GM21423 (cell line): ENCODE results near the gene HEPHL1.

Experiments
- ATAC-seq: cut with Tn5 transposase; IDR thresholded peaks from one replicate; pipeline ENCODE4 v1.9.1; 2021; ENCODE audit warnings: mild to moderate bottlenecking, moderate library complexity; ENCODE audit not compliant: unreplicated experiment

The HEPHL1 gene

DNA sequence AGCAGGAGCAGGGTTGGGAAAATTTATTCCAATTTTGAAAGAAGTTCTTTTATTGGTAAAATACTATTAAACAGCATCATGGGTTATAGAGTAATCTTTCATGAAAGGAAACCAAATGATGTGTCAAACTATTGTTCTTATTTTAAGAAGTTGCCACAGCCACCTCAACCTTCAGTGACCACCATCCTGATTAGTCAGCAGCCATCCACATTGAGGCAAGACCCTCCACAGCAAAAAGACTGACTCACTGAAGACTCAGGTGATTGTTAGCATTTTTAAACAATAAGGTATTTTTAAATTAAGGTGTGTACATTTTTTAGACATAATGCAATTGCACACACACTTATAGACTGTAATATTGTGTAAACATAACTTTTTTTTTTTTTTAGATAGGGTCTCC is 3.7 kb upstream of the HEPHL1 start:
- ATAC-seq, result no peak

DNA sequence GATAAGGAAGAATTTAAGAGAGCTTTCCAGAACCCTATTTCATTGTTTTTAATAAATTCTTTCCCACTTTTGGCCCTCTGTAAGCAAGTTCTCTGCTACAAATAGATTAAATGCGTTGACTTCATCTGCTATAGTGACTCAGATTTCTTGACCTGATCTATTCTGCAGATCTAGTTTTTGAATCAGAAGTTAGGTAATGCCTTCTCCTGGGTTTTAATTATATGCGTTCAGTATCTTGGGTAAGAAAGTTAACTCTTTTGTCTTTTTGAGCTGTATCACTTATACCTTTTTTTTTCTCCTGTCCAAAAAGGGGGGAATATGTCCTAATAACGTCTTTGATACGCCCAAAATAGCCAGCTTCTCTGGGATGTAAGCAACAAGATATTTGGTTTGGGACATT is 2.4 kb upstream of the HEPHL1 start:
- ATAC-seq, result no peak

DNA sequence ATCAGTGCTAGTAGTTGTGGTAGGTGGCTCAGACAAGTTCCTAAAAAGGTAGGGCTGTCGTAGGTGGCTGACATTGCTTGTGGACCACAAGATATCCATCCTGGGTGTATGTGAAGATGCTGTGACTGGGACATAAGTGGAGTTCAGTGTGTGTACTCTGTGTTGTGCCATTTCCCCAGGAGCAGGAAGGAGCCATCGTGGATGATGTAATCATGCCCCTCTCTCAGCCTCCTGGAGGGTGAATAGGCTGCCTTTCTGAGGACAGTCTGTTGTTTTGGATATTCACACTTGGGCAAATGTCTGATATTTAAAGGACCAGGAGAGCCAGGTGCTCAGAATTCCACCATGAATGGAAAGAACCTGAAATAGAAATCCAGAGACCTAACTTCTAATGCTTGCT is 2.7 kb downstream of the HEPHL1 start:
- no peak for ATAC-seq

DNA sequence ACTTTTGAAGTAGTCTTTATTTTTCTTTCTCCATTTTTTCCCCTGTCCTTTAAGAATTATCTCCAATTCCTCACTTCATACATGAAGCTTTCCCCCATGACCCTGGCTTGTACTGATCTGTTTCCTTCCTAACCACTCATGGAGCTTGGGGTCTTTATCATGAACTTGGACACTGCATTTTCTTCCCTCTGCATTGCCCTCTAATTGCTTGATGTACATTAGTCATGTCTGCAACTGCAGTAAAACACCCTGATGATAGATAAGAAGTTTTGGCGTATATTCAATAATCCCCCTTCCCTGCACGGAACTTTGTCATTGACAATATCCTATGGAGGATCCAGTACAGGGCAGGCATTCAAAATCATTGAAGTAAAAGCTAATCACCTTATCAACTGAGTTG is 3.4 kb downstream of the HEPHL1 start:
- no peak for ATAC-seq

DNA sequence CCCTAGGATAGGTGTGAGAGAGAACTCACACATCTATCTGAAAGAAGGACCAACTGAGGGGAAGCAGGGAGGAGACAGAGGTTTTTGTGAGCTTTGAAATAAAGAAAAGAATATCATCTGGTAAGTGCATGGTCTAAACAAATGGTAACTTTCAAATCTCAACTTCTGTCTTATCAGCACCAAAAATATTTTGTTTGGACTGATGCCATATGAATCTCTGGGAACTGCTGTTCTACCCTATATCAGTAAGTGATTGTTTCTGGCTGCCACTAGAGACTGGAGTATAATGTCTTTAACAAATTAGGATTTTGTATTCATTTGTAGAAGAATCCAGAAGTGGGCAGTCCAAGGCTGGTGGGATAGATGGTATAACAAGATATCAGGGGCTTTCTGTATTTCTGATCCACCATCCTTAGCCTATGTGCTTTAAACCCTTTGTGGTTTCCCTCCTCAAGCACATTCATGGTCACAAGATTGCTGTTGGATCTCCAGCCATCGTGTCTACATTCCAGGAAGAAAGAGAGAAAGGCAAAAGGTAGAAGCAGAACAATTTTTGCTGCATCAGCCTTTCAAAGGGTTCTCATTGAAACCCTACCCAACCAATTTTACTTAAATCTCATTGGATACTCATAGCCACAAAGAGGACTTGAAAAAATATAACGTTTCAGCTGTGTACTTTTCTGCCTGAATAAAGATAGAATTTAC is 4.7 kb downstream of the HEPHL1 start:
- ATAC-seq, result no peak

DNA sequence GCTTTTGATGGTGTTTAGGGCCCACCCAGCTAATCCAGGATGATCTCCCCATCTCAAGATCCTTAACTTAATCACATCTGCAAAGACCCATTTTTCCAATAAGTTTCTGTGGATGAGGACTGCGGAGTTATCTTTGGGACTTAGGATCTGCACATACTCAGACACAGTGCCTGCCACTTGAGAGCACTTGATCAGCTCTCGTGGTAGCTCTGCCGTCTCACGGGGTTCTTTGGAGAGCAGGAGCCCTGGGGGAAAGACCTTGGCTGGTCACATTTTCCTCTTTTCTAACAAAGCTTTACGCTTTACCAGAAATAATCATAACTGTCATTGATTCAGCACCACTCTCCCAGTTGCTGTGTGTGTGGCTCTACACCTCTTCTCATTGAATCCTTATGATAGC is 6.1 kb downstream of the HEPHL1 start:
- no peak for ATAC-seq

DNA sequence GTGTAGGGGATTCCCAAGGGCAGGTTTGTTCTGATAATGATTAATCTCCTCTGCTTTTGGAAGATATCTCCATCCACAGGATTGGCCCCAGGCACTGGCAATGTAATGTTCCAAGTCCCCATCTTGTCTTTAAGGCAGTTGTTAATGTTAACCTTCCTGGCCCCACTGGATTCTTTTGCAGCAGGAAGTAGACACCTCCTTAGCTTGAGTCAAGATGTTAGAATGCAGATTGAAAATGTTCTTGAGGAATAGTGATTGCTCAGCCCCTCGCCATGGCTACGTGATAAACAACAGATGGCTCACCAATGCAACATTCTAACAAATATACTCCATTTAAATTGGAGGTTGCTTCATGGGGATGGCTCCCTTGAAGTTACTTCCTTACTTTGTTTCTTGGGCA is 7.3 kb downstream of the HEPHL1 start:
- ATAC-seq, result no peak

DNA sequence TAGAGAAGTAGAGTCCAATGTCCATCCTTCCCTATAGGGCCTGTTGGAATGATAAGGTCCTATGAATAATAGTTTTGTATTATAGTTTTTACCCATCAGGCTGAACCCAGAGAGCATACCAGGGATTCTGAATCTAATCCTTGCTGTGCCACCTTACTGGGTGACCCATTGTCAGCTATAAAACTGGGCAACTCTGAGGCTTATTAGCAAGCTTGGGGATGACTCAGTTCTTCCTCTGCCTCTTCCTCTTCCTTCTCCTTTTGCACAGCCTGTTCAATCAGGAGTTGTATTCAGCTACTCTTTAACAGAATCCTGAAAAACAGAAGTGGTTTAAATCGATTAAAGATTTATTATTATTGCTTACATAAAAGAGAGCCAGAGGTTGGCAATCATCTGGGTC is 8.9 kb downstream of the HEPHL1 start:
- ATAC-seq, result no peak

DNA sequence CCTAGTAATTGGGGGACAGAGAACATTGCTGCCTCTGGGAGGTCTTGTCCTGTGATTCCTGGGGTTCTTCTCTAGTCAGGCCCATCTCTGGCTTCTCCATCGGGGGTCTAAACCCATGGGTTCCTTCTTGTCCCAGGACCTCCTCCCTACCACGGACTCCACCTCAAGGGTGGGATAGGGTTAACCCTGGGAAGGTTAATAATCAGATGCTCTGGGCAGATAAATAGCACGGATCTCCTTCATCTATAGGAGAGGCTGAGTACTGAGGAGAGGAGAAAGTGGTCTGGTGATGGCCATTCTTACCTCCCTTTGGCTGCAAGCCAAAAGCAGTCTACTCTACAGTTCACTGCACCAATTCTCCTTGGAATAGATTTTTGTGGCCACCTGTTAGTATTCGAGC is 10.5 kb downstream of the HEPHL1 start:
- no peak for ATAC-seq

DNA sequence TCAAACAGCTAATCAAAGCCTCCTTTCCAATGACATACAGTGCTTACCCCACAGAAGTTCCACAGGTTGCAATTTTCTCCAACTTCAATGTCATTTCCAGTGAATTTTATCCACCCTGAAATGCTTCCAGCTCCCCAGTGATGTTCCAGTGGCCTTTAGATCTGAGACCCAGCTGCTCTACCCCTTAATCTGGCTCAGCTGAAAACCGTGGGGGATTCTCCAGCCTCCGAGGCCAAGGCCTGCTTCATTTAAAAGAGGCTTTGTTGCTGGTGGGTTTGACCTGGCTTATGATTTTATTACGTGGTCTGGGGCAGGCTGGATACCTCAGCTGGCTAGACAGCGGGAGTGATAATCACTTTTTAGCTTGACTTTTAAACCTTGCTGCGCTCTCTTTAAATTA is 10.9 kb downstream of the HEPHL1 start:
- no peak for ATAC-seq

DNA sequence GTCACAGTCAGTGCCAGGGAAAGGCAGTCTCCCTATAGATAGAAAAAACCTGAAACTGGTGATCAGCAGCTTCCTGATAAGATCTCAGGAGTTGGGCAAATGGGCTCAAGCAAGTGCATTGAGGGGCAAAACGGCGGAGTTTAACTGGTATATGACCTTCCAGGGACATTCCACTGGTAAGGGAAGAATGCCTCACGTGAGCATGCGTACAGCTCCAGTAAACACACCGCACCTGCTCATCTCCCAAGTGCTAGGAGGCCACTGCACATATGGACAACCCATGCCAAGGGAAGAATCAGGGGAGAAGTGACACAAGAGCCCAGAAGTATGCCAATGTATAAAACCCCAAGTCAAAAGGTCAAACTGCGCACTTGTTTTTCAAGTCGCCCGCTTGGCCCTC is 11.6 kb downstream of the HEPHL1 start:
- ATAC-seq, result no peak

DNA sequence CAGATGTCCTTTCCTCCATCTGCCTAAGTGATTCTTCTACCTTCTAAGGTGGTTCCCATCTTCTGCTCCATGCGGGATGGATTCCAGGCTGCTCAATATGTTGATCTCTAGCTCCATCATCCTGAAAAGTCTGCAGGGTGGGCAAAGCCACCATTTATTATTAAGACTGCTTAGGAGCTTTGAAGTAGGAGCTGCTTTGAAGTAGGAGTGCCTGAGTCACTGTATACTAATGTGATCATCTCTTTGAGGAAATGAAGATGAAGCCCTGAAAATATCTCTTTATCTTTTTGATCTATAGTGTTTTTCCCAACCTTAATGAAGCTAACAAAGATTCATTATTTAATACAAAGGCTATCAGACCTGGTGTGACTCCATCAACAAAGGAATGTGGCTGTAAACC is 13.1 kb downstream of the HEPHL1 start:
- no peak for ATAC-seq

DNA sequence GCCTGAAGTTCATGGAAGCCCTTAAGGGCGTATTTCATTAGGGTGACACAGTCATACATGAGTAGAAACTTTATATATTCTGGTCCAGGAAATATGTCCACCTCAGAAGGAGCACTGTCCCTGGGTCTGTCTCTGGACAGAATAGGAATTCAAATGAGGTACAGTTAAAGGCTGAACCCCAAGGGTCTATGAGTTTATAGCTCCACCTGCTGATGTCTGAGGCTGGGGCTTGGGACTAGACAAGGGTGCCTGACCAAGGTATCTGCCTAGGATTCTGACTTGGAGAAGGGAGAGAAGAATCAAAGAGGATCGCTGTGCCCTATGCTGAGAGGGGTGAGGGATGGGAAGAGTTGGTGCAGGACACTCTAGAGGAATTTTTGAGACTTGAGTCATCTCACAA is 14.9 kb downstream of the HEPHL1 start:
- no peak for ATAC-seq

DNA sequence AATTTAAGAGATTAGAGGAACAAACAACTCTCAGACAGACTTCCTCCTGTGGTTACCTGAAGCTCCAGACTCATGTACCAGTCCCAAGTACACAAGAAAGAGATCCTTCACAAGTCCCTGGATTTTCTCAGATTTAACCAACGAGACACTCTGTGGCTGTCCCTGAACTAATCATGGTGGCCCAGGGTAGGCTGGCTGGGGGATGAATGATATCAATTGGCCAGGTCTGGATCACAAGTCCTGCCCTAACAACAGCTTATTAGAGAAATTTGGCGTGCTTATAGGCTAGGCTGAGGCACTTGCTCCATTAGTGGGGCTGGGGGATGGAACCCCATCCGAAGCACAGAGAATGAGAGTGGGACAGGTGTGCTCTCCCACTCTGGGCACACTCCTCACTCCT is 22.1 kb downstream of the HEPHL1 start:
- no peak for ATAC-seq

DNA sequence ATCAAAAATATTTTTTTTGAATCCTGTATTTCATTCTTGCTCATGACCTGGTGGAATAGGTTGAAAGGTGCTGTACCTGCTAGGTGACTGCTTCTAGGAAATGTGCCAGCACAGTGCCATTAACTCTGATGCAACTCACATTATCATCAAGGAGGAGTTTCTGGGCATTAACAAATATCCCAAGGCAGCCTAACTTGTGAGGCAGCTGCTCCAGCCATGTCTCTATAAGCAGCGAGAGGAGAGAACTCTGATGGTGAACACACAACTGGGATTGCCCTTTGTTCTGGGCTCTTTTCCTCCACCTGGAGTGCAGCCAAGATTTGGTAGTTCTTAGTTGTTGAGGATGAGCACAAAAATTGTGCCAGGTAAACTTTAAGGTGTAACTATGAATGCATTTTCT is 25.6 kb downstream of the HEPHL1 start:
- ATAC-seq, result no peak

DNA sequence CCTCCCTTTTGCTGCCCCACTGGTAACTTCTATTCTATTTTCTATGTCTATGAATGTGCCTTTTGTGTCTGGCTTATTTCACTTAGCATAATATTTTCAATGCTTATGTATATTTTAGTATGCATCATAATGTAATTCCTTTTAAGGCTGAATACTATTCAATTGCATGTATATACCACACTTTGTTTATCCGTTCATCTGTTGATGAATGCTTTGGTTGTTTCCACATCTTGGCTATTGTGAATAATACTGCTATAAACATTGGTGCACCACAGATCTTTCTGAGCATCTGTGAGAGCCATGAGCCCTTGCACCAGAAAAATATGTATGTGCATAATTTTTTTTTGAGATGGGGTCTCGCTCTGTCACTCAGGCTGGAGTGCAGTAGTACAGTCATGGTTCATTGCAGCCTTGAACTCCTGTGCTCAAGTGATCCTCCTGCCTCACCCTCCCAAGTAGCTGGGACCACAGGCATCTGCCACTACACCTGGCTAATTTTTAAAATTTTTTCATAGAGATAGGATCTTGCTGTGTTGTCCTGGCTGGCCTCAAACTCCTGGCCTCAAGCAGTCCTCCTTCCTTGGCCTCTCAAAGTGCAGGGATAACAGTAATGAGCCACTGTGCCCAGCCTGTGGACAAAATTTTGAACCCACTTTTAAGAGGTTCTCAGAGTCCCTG is 27.0 kb downstream of the HEPHL1 start:
- no peak for ATAC-seq

DNA sequence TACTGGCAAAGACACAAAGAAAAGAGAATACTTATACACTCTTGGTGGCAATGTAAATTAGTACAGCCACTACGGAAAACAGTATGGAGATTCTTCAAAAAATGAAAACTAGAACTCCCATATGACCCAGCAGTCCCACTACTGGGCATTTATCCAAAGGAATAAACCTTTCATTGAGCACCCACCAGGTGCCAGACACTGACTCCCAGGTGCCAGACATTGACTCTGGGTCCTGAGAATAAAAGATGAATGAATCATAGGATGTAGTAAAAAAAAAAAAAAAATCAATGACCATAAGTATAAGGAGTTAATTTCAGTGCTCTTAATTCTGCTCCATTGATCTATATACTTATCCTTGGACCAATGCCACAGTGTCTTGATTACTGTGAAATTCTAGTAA is 28.2 kb downstream of the HEPHL1 start:
- no peak for ATAC-seq

DNA sequence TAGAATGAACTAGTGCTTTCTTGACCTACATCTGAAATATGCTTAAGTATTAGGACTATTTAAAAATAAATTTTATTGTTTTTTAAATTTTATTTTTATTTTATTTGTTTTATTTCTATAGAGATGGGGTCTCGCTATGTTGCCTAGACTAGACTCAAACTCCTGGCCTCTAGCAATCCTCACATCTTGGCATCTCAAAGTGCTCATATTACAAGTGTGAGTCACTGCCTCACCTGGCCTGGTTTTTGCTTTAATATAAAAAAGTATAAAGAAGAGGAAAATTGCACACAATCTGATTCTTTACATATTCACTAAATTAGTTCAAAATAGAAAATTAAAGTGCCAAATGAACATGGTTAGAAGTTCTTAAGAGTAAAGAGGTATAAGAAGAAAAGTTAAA is 37.5 kb downstream of the HEPHL1 start:
- ATAC-seq, result no peak

DNA sequence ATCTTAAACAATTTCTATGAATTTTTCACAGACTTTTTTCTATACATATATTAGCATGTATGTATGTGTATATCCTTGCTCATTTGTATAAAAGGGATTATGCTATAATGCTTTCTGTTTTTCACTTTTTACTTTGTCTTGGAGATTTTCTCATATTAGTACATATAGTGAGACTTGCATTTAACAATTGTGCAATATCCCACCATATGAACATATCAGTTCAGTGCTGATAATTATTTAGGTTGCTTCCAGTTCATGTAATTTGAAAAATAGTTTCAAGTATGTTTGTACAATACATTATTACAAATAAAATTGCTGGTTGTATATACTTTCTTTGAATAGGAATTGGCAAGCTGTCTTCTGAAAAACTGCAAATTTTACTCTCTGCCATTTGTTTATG is 37.9 kb downstream of the HEPHL1 start:
- no peak for ATAC-seq

DNA sequence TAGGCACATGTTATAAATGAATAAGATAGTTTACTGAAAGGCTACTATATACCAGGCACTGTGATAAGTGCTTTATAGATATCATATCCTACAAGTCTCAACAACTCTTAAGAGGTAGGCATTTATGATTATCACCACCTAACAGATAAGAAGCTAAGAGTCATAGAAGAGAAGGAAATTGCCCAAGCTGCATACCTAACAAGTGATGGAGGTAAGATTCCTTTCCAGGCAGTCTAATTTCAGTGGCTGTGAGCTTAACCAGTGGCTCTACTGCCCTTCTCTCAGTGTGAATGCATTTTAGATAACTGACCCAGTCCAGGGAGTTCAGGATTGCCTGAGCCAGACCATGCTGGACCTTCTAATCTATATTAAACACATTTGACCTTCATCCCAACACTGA is 39.2 kb downstream of the HEPHL1 start:
- no peak for ATAC-seq

DNA sequence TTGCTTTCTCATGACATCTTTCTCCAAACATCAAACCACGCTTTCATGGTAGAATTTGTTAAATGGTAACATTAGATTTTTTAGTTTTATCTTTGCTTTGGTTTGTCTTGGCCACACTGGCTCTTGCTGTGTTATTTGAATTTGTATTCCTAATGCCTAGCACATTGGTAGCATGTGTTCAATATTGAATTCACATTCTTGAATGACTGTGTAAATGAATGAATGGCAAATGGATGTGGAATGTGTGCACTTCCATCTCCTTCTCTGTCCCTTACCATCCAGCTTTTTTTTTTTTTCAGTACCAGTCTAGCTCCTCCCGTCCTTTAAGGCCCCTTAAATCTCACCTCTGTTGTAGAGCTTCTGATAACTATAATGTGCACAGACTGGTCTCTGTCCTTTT is 41.2 kb downstream of the HEPHL1 start:
- no peak for ATAC-seq

DNA sequence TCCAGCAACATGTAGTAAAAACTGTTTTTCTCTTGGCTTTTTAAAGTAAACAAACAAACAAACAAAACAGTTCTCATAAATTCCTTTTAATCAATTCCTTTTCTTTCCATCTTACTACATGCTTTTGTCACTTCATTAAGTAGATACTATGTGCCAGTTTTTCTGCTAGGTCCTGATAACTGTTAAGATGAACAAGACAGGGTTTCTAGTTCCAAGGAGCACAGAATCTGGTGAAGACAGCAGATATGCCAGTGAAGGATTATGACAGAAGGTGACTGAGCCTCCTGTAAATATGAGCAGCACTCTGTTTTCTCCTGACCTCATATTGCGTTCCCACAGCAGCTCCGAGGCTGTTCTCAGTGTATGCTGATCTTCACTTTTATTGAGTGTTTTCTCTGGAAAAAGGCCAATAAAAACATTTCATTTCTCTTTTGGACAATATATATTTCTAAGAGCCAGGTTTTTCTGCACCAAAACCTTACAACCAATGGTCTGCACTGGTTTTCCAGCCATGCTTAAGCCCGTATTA is 45.8 kb downstream of the HEPHL1 start:
- ATAC-seq, result no peak

DNA sequence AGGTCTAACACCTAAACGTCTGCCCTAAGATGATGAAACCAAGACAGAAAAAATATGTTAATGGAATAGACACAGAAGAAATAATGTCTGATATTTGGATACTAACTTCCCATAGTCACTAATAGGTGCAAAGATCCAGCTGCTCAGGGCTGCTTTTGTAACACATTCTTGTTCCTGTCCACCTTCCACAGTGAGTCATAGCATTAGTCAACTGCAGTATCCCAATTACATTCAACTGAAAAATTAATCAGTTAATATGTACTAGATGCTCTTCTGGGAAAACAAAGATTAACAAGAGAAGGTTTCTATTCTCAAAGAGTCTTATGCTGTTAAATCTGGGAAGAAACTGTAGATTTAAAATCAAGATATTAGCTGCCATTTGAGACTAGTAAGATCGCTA is 47.6 kb downstream of the HEPHL1 start:
- no peak for ATAC-seq
